SU-DHL-6 (cell line): ENCODE results near the gene DBNDD1.

Experiments used
- CTCF ChIP-seq: fragments of 200-600 bp; sonication (generic); IDR thresholded peaks from one replicate; pipeline ENCODE4 v1.5.1; 2017; ENCODE audit warnings: antibody characterized with exemption, mild to moderate bottlenecking, low read length, moderate library complexity; ENCODE audit not compliant: insufficient read depth, poor library complexity, severe bottlenecking
- EZH2phosphoT487 ChIP-seq: fragments of 200-600 bp; sonication (generic), shearing (Covaris generic); conservative IDR thresholded peaks from 2 replicates; pipeline ENCODE4 v1.6.1; 2018; ENCODE audit warnings: mild to moderate bottlenecking, antibody characterized with exemption, low read length, moderate library complexity, mixed read lengths

- TF ChIP-seq CTCF (no peak), EZH2phosphoT487 (no peak)
Measured at GRCh38 chr16:90016339-90016950, 2.8 kb downstream of the DBNDD1 start.
